ENCODE results near the gene POC1B.

DNA sequence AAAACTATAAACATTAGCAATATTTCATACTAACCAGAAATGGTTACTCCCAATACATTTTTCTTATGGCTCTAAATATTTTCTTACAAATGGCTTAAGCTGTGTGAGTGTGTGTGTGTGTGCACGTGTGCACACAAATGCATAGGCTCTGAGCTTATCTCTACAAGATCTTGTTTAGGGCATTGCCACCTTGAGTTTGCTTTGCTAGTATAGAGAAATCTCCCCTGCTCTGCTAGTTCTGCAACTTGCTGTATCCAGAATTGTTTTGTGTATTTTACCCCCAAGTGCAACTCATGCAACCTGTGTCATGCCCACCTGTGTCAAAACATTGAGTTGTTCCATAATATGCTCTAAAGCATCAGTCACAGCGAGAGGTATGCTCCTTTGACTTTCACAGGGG is 101.0 kb downstream of the POC1B start:
- TF ChIP-seq HDGF (IDR thresholded peaks at IDR 0.05; ENCODE audit: borderline replicate concordance) (no peak), FOXA1 (IDR thresholded peaks at IDR 0.05) (no peak), SUZ12 (IDR thresholded peaks at IDR 0.05) (no peak), SP1 (IDR thresholded peaks at IDR 0.05) (no peak)
